ENCODE results near the gene ACRBP.

Gene ACRBP

GRCh38 chr12:6630736-6631135 is 16.5 kb downstream of the ACRBP start:
- no peaks in the 10 kb centered on the region for H3K36me3 ChIP-seq (ENCODE audit: control insufficient read depth, insufficient read depth, low read length)
- H3K9ac ChIP-seq (ENCODE audit: low read depth, low read length): no peak overlapping the region
- peaks cover 2% of the 10 kb centered on the region for H3K27me3 ChIP-seq (ENCODE audit: control insufficient read depth, insufficient read depth, low read length)
- peaks cover 4% of the 10 kb centered on the region for H3K4me1 ChIP-seq (ENCODE audit: control insufficient read depth, insufficient read depth, low read length)
- H3K4me3 ChIP-seq (ENCODE audit: low read depth, low read length): no peak overlapping the region
- no peaks in the 10 kb centered on the region for H3K9me3 ChIP-seq (ENCODE audit: control insufficient read depth, insufficient read depth, low read length)

GRCh38 chr12:6627616-6628015 is 19.6 kb downstream of the ACRBP start:
- Histone ChIP-seq H3K27me3 (ENCODE audit: control insufficient read depth, insufficient read depth, low read length) (no peaks in the 10 kb centered on the region), H3K4me3 (ENCODE audit: low read depth, low read length) (no peak overlapping the region), H3K4me1 (ENCODE audit: control insufficient read depth, insufficient read depth, low read length) (no peaks in the 10 kb centered on the region), H3K36me3 (ENCODE audit: control insufficient read depth, insufficient read depth, low read length) (no peaks in the 10 kb centered on the region), H3K9me3 (ENCODE audit: control insufficient read depth, insufficient read depth, low read length) (no peaks in the 10 kb centered on the region), H3K9ac (ENCODE audit: low read depth, low read length) (no peak overlapping the region)

GRCh38 chr12:6626654-6627283 is 20.5 kb downstream of the ACRBP start:
- Histone ChIP-seq H3K36me3 (ENCODE audit: control insufficient read depth, insufficient read depth, low read length) (no peaks in the 10 kb centered on the region), H3K9ac (ENCODE audit: low read depth, low read length) (no peak overlapping the region), H3K4me3 (ENCODE audit: low read depth, low read length) (no peak overlapping the region), H3K4me1 (ENCODE audit: control insufficient read depth, insufficient read depth, low read length) (no peaks in the 10 kb centered on the region), H3K27me3 (ENCODE audit: control insufficient read depth, insufficient read depth, low read length) (no peaks in the 10 kb centered on the region), H3K9me3 (ENCODE audit: control insufficient read depth, insufficient read depth, low read length) (no peaks in the 10 kb centered on the region)

- no peak overlapping the region for H3K9ac ChIP-seq (ENCODE audit: low read depth, low read length)
- H3K27me3 ChIP-seq (ENCODE audit: control insufficient read depth, insufficient read depth, low read length): peaks cover 24% of the 10 kb centered on the region
Measured at GRCh38 chr12:6620885-6621274, 26.4 kb downstream of the ACRBP start.

GRCh38 chr12:6620137-6620884 is 26.9 kb downstream of the ACRBP start:
- peaks cover 3% of the 10 kb centered on the region for H3K36me3 ChIP-seq (ENCODE audit: control insufficient read depth, insufficient read depth, low read length)

More at GRCh38 chr12:6620885-6621274, 26.4 kb downstream of the ACRBP start:
- Histone ChIP-seq H3K9me3 (ENCODE audit: control insufficient read depth, insufficient read depth, low read length) (no peaks in the 10 kb centered on the region), H3K4me3 (ENCODE audit: low read depth, low read length) (peak overlapping the region; percentile 33), H3K4me1 (ENCODE audit: control insufficient read depth, insufficient read depth, low read length) (no peaks in the 10 kb centered on the region), H3K36me3 (ENCODE audit: control insufficient read depth, insufficient read depth, low read length) (peaks cover 3% of the 10 kb centered on the region)

GRCh38 chr12:6618483-6619225 is 28.6 kb downstream of the ACRBP start:
- no peaks in the 10 kb centered on the region for H3K9me3 ChIP-seq (ENCODE audit: control insufficient read depth, insufficient read depth, low read length)
- H3K9ac ChIP-seq (ENCODE audit: low read depth, low read length): no peak overlapping the region
- peaks cover 5% of the 10 kb centered on the region for H3K4me1 ChIP-seq (ENCODE audit: control insufficient read depth, insufficient read depth, low read length)
- peaks cover 24% of the 10 kb centered on the region for H3K27me3 ChIP-seq (ENCODE audit: control insufficient read depth, insufficient read depth, low read length)
- H3K4me3 ChIP-seq (ENCODE audit: low read depth, low read length): no peak overlapping the region
- H3K36me3 ChIP-seq (ENCODE audit: control insufficient read depth, insufficient read depth, low read length): peaks cover 3% of the 10 kb centered on the region

More at GRCh38 chr12:6620137-6620884, 26.9 kb downstream of the ACRBP start:
- Histone ChIP-seq H3K9me3 (ENCODE audit: control insufficient read depth, insufficient read depth, low read length) (no peaks in the 10 kb centered on the region), H3K4me3 (ENCODE audit: low read depth, low read length) (peak overlapping the region; percentile 33), H3K9ac (ENCODE audit: low read depth, low read length) (peak overlapping the region; percentile 9), H3K27me3 (ENCODE audit: control insufficient read depth, insufficient read depth, low read length) (peaks cover 24% of the 10 kb centered on the region), H3K4me1 (ENCODE audit: control insufficient read depth, insufficient read depth, low read length) (no peaks in the 10 kb centered on the region)

GRCh38 chr12:6615802-6616201 is 31.4 kb downstream of the ACRBP start:
- Histone ChIP-seq H3K27me3 (ENCODE audit: control insufficient read depth, insufficient read depth, low read length) (peaks cover 16% of the 10 kb centered on the region), H3K9ac (ENCODE audit: low read depth, low read length) (no peak overlapping the region), H3K36me3 (ENCODE audit: control insufficient read depth, insufficient read depth, low read length) (no peaks in the 10 kb centered on the region), H3K4me3 (ENCODE audit: low read depth, low read length) (no peak overlapping the region), H3K9me3 (ENCODE audit: control insufficient read depth, insufficient read depth, low read length) (no peaks in the 10 kb centered on the region), H3K4me1 (ENCODE audit: control insufficient read depth, insufficient read depth, low read length) (peaks cover 11% of the 10 kb centered on the region)

GRCh38 chr12:6614513-6615172 is 32.6 kb downstream of the ACRBP start:
- H3K36me3 ChIP-seq (ENCODE audit: control insufficient read depth, insufficient read depth, low read length): no peaks in the 10 kb centered on the region
- no peaks in the 10 kb centered on the region for H3K9me3 ChIP-seq (ENCODE audit: control insufficient read depth, insufficient read depth, low read length)
- H3K4me3 ChIP-seq (ENCODE audit: low read depth, low read length): peak overlapping the region; percentile 38
- H3K9ac ChIP-seq (ENCODE audit: low read depth, low read length): no peak overlapping the region
- H3K27me3 ChIP-seq (ENCODE audit: control insufficient read depth, insufficient read depth, low read length): peaks cover 10% of the 10 kb centered on the region
- peaks cover 11% of the 10 kb centered on the region for H3K4me1 ChIP-seq (ENCODE audit: control insufficient read depth, insufficient read depth, low read length)

- Histone ChIP-seq H3K4me1 (ENCODE audit: control insufficient read depth, insufficient read depth, low read length) (peaks cover 11% of the 10 kb centered on the region), H3K36me3 (ENCODE audit: control insufficient read depth, insufficient read depth, low read length) (no peaks in the 10 kb centered on the region), H3K9me3 (ENCODE audit: control insufficient read depth, insufficient read depth, low read length) (no peaks in the 10 kb centered on the region), H3K27me3 (ENCODE audit: control insufficient read depth, insufficient read depth, low read length) (peaks cover 3% of the 10 kb centered on the region), H3K9ac (ENCODE audit: low read depth, low read length) (no peak overlapping the region), H3K4me3 (ENCODE audit: low read depth, low read length) (peak overlapping the region; percentile 38)
Measured at GRCh38 chr12:6613776-6614512, 33.3 kb downstream of the ACRBP start.

GRCh38 chr12:6613015-6613775 is 34.0 kb downstream of the ACRBP start:
- peaks cover 11% of the 10 kb centered on the region for H3K4me1 ChIP-seq (ENCODE audit: control insufficient read depth, insufficient read depth, low read length)
- peak overlapping the region; percentile 74 for H3K9ac ChIP-seq (ENCODE audit: low read depth, low read length)
- H3K27me3 ChIP-seq (ENCODE audit: control insufficient read depth, insufficient read depth, low read length): no peaks in the 10 kb centered on the region
- no peaks in the 10 kb centered on the region for H3K36me3 ChIP-seq (ENCODE audit: control insufficient read depth, insufficient read depth, low read length)
- no peaks in the 10 kb centered on the region for H3K9me3 ChIP-seq (ENCODE audit: control insufficient read depth, insufficient read depth, low read length)
- peak overlapping the region; percentile 72 for H3K4me3 ChIP-seq (ENCODE audit: low read depth, low read length)
